HG03469 (cell line): Measurements from ENCODE around the gene GRIN1.

Experiments used
- ATAC-seq: cut with Tn5 transposase; IDR thresholded peaks from one replicate; pipeline ENCODE4 v1.9.1; 2021; ENCODE audit warnings: mild to moderate bottlenecking, moderate library complexity, moderate number of reproducible peaks; ENCODE audit not compliant: unreplicated experiment

Gene GRIN1

GRCh38 chr9:137189297-137190295 lies 50.6 kb downstream of the GRIN1 start:
- peak; percentile 8 for ATAC-seq

- ATAC-seq, result no peak
Measured at GRCh38 chr9:137190315-137190856, 51.4 kb downstream of the GRIN1 start.

- ATAC-seq, result no peak
Measured at GRCh38 chr9:137191245-137191644, 52.3 kb downstream of the GRIN1 start.

- no peak for ATAC-seq
Measured at GRCh38 chr9:137191691-137192447, 52.9 kb downstream of the GRIN1 start.

- no peak for ATAC-seq
Measured at GRCh38 chr9:137192448-137192780, 53.5 kb downstream of the GRIN1 start.

- no peak for ATAC-seq
Measured at GRCh38 chr9:137192859-137193258, 53.9 kb downstream of the GRIN1 start.

- no peak for ATAC-seq
Measured at GRCh38 chr9:137193771-137194170, 54.8 kb downstream of the GRIN1 start.

GRCh38 chr9:137194388-137194787 lies 55.4 kb downstream of the GRIN1 start:
- no peak for ATAC-seq

- ATAC-seq, result no peak
Measured at GRCh38 chr9:137194909-137195308, 56.0 kb downstream of the GRIN1 start.

- ATAC-seq, result no peak
Measured at GRCh38 chr9:137195525-137196220, 56.7 kb downstream of the GRIN1 start.

- ATAC-seq, result no peak
Measured at GRCh38 chr9:137198051-137198901, 59.3 kb downstream of the GRIN1 start.

- ATAC-seq, result no peak
Measured at GRCh38 chr9:137198902-137199283, 59.9 kb downstream of the GRIN1 start.

- ATAC-seq, result no peak
Measured at GRCh38 chr9:137199411-137200121, 60.6 kb downstream of the GRIN1 start.

GRCh38 chr9:137200311-137201204 lies 61.6 kb downstream of the GRIN1 start, which contains the start of gene TPRN:
TPRN (minus strand) TSS chr9:137200741; CDS start chr9:137200711, 30 bp downstream.
- peak; percentile 61 for ATAC-seq

GRCh38 chr9:137201205-137201868 lies 62.4 kb downstream of the GRIN1 start:
- ATAC-seq, result no peak

- ATAC-seq, result no peak
Measured at GRCh38 chr9:137202966-137203365, 64.0 kb downstream of the GRIN1 start.

GRCh38 chr9:137204731-137205125 lies 65.8 kb downstream of the GRIN1 start:
- no peak for ATAC-seq
